ENCODE measurements around the gene PAPPA2.

PAPPA2 gene

GRCh38 chr1:176460544-176461336 lies 2.2 kb upstream of the PAPPA2 start:
- Histone ChIP-seq H3K4me3 (ENCODE audit: low read depth, low read length) (no peak overlapping the region), H3K27me3 (ENCODE audit: control insufficient read depth, insufficient read depth, low read length) (no peaks in the 10 kb centered on the region), H3K9ac (ENCODE audit: low read depth, low read length) (no peak overlapping the region)

GRCh38 chr1:176461576-176461975 lies 1.4 kb upstream of the PAPPA2 start:
- H3K4me1 ChIP-seq (ENCODE audit: control insufficient read depth, insufficient read depth, low read length) = no peaks in the 10 kb centered on the region
- no peak overlapping the region for H3K9ac ChIP-seq (ENCODE audit: low read depth, low read length)
- no peaks in the 10 kb centered on the region for H3K9me3 ChIP-seq (ENCODE audit: control insufficient read depth, insufficient read depth, low read length)
- H3K36me3 ChIP-seq (ENCODE audit: control insufficient read depth, insufficient read depth, low read length) = no peaks in the 10 kb centered on the region
- H3K4me3 ChIP-seq (ENCODE audit: low read depth, low read length) = no peak overlapping the region
- no peaks in the 10 kb centered on the region for H3K27me3 ChIP-seq (ENCODE audit: control insufficient read depth, insufficient read depth, low read length)

More at GRCh38 chr1:176460544-176461336, 2.2 kb upstream of the PAPPA2 start:
- no peaks in the 10 kb centered on the region for H3K4me1 ChIP-seq (ENCODE audit: control insufficient read depth, insufficient read depth, low read length)
- H3K36me3 ChIP-seq (ENCODE audit: control insufficient read depth, insufficient read depth, low read length) = no peaks in the 10 kb centered on the region
- no peaks in the 10 kb centered on the region for H3K9me3 ChIP-seq (ENCODE audit: control insufficient read depth, insufficient read depth, low read length)

- Histone ChIP-seq H3K4me1 (ENCODE audit: control insufficient read depth, insufficient read depth, low read length) (no peaks in the 10 kb centered on the region), H3K9me3 (ENCODE audit: control insufficient read depth, insufficient read depth, low read length) (no peaks in the 10 kb centered on the region), H3K36me3 (ENCODE audit: control insufficient read depth, insufficient read depth, low read length) (no peaks in the 10 kb centered on the region), H3K9ac (ENCODE audit: low read depth, low read length) (no peak overlapping the region), H3K27me3 (ENCODE audit: control insufficient read depth, insufficient read depth, low read length) (no peaks in the 10 kb centered on the region), H3K4me3 (ENCODE audit: low read depth, low read length) (no peak overlapping the region)
Measured at GRCh38 chr1:176466514-176466913, 3.5 kb downstream of the PAPPA2 start.

GRCh38 chr1:176469450-176470010 lies 6.6 kb downstream of the PAPPA2 start:
- H3K27me3 ChIP-seq (ENCODE audit: control insufficient read depth, insufficient read depth, low read length) = no peaks in the 10 kb centered on the region
- H3K36me3 ChIP-seq (ENCODE audit: control insufficient read depth, insufficient read depth, low read length) = no peaks in the 10 kb centered on the region
- H3K9ac ChIP-seq (ENCODE audit: low read depth, low read length) = no peak overlapping the region
- H3K4me1 ChIP-seq (ENCODE audit: control insufficient read depth, insufficient read depth, low read length) = no peaks in the 10 kb centered on the region
- no peaks in the 10 kb centered on the region for H3K9me3 ChIP-seq (ENCODE audit: control insufficient read depth, insufficient read depth, low read length)
- H3K4me3 ChIP-seq (ENCODE audit: low read depth, low read length) = no peak overlapping the region

- Histone ChIP-seq H3K4me1 (ENCODE audit: control insufficient read depth, insufficient read depth, low read length) (no peaks in the 10 kb centered on the region), H3K9me3 (ENCODE audit: control insufficient read depth, insufficient read depth, low read length) (no peaks in the 10 kb centered on the region), H3K27me3 (ENCODE audit: control insufficient read depth, insufficient read depth, low read length) (no peaks in the 10 kb centered on the region), H3K36me3 (ENCODE audit: control insufficient read depth, insufficient read depth, low read length) (no peaks in the 10 kb centered on the region), H3K4me3 (ENCODE audit: low read depth, low read length) (no peak overlapping the region), H3K9ac (ENCODE audit: low read depth, low read length) (no peak overlapping the region)
Measured at GRCh38 chr1:176471338-176472121, 8.6 kb downstream of the PAPPA2 start.

GRCh38 chr1:176479971-176480370 lies 17.0 kb downstream of the PAPPA2 start:
- Histone ChIP-seq H3K27me3 (ENCODE audit: control insufficient read depth, insufficient read depth, low read length) (no peaks in the 10 kb centered on the region), H3K9ac (ENCODE audit: low read depth, low read length) (no peak overlapping the region), H3K4me3 (ENCODE audit: low read depth, low read length) (no peak overlapping the region), H3K4me1 (ENCODE audit: control insufficient read depth, insufficient read depth, low read length) (no peaks in the 10 kb centered on the region), H3K36me3 (ENCODE audit: control insufficient read depth, insufficient read depth, low read length) (no peaks in the 10 kb centered on the region), H3K9me3 (ENCODE audit: control insufficient read depth, insufficient read depth, low read length) (no peaks in the 10 kb centered on the region)

GRCh38 chr1:176480750-176481149 lies 17.8 kb downstream of the PAPPA2 start:
- Histone ChIP-seq H3K4me3 (ENCODE audit: low read depth, low read length) (no peak overlapping the region), H3K9me3 (ENCODE audit: control insufficient read depth, insufficient read depth, low read length) (no peaks in the 10 kb centered on the region), H3K36me3 (ENCODE audit: control insufficient read depth, insufficient read depth, low read length) (no peaks in the 10 kb centered on the region), H3K9ac (ENCODE audit: low read depth, low read length) (no peak overlapping the region), H3K27me3 (ENCODE audit: control insufficient read depth, insufficient read depth, low read length) (no peaks in the 10 kb centered on the region), H3K4me1 (ENCODE audit: control insufficient read depth, insufficient read depth, low read length) (no peaks in the 10 kb centered on the region)

GRCh38 chr1:176485083-176485482 lies 22.1 kb downstream of the PAPPA2 start:
- Histone ChIP-seq H3K9ac (ENCODE audit: low read depth, low read length) (no peak overlapping the region), H3K9me3 (ENCODE audit: control insufficient read depth, insufficient read depth, low read length) (no peaks in the 10 kb centered on the region), H3K27me3 (ENCODE audit: control insufficient read depth, insufficient read depth, low read length) (no peaks in the 10 kb centered on the region), H3K4me3 (ENCODE audit: low read depth, low read length) (no peak overlapping the region), H3K4me1 (ENCODE audit: control insufficient read depth, insufficient read depth, low read length) (no peaks in the 10 kb centered on the region), H3K36me3 (ENCODE audit: control insufficient read depth, insufficient read depth, low read length) (no peaks in the 10 kb centered on the region)

- H3K27me3 ChIP-seq (ENCODE audit: control insufficient read depth, insufficient read depth, low read length) = no peaks in the 10 kb centered on the region
- H3K9me3 ChIP-seq (ENCODE audit: control insufficient read depth, insufficient read depth, low read length) = no peaks in the 10 kb centered on the region
- H3K4me1 ChIP-seq (ENCODE audit: control insufficient read depth, insufficient read depth, low read length) = no peaks in the 10 kb centered on the region
- H3K4me3 ChIP-seq (ENCODE audit: low read depth, low read length) = no peak overlapping the region
- no peak overlapping the region for H3K9ac ChIP-seq (ENCODE audit: low read depth, low read length)
- no peaks in the 10 kb centered on the region for H3K36me3 ChIP-seq (ENCODE audit: control insufficient read depth, insufficient read depth, low read length)
Measured at GRCh38 chr1:176494436-176494835, 31.5 kb downstream of the PAPPA2 start.

GRCh38 chr1:176499671-176500070 lies 36.7 kb downstream of the PAPPA2 start:
- no peak overlapping the region for H3K4me3 ChIP-seq (ENCODE audit: low read depth, low read length)
- H3K9me3 ChIP-seq (ENCODE audit: control insufficient read depth, insufficient read depth, low read length) = no peaks in the 10 kb centered on the region
- no peaks in the 10 kb centered on the region for H3K27me3 ChIP-seq (ENCODE audit: control insufficient read depth, insufficient read depth, low read length)
- H3K9ac ChIP-seq (ENCODE audit: low read depth, low read length) = no peak overlapping the region
- no peaks in the 10 kb centered on the region for H3K36me3 ChIP-seq (ENCODE audit: control insufficient read depth, insufficient read depth, low read length)
- H3K4me1 ChIP-seq (ENCODE audit: control insufficient read depth, insufficient read depth, low read length) = no peaks in the 10 kb centered on the region

GRCh38 chr1:176501599-176501998 lies 38.6 kb downstream of the PAPPA2 start:
- Histone ChIP-seq H3K4me1 (ENCODE audit: control insufficient read depth, insufficient read depth, low read length) (no peaks in the 10 kb centered on the region), H3K9ac (ENCODE audit: low read depth, low read length) (no peak overlapping the region), H3K4me3 (ENCODE audit: low read depth, low read length) (no peak overlapping the region), H3K27me3 (ENCODE audit: control insufficient read depth, insufficient read depth, low read length) (no peaks in the 10 kb centered on the region), H3K36me3 (ENCODE audit: control insufficient read depth, insufficient read depth, low read length) (no peaks in the 10 kb centered on the region), H3K9me3 (ENCODE audit: control insufficient read depth, insufficient read depth, low read length) (no peaks in the 10 kb centered on the region)

Measured in iPS-15b (cell line).